HG03060 (cell line): ENCODE results near the gene SERPINB6.
"Not testable (repeated sequence)": the region's sequence is repeated elsewhere in the genome, so short reads cannot be mapped to it uniquely, and the experiment has no call there.

ENCODE experiments used
- ATAC-seq: cut with Tn5 transposase; IDR thresholded peaks from one replicate; pipeline ENCODE4 v1.9.1; 2021; ENCODE audit warnings: low read depth, moderate number of reproducible peaks; ENCODE audit not compliant: unreplicated experiment

Gene SERPINB6

GRCh38 chr6:2959909-2960719, 11.3 kb downstream of the SERPINB6 start:
- ATAC-seq = no peak

- ATAC-seq = no peak
Measured at GRCh38 chr6:2958776-2959175, 12.6 kb downstream of the SERPINB6 start.

GRCh38 chr6:2958331-2958711, 13.0 kb downstream of the SERPINB6 start:
- ATAC-seq = no peak

- ATAC-seq = no peak
Measured at GRCh38 chr6:2957696-2958330, 13.6 kb downstream of the SERPINB6 start.

GRCh38 chr6:2956930-2957685, 14.3 kb downstream of the SERPINB6 start:
- ATAC-seq = no peak

- ATAC-seq = no peak
Measured at GRCh38 chr6:2953098-2953497, 18.3 kb downstream of the SERPINB6 start.

GRCh38 chr6:2952557-2953095, 18.7 kb downstream of the SERPINB6 start:
- ATAC-seq = no peak

- ATAC-seq = no peak
Measured at GRCh38 chr6:2951728-2952127, 19.6 kb downstream of the SERPINB6 start.

- ATAC-seq = no peak
Measured at GRCh38 chr6:2950713-2951112, 20.7 kb downstream of the SERPINB6 start.

GRCh38 chr6:2949536-2950083, 21.8 kb downstream of the SERPINB6 start:
- no peak for ATAC-seq

GRCh38 chr6:2949121-2949520, 22.2 kb downstream of the SERPINB6 start:
- no peak for ATAC-seq

- ATAC-seq = no peak
Measured at GRCh38 chr6:2948228-2949025, 22.9 kb downstream of the SERPINB6 start.

GRCh38 chr6:2947445-2947844, 23.9 kb downstream of the SERPINB6 start:
- ATAC-seq = no peak

GRCh38 chr6:2945153-2945452, 26.3 kb downstream of the SERPINB6 start:
- no peak for ATAC-seq

- no peak for ATAC-seq
Measured at GRCh38 chr6:2944405-2945152, 26.8 kb downstream of the SERPINB6 start.

GRCh38 chr6:2943564-2943955, 27.8 kb downstream of the SERPINB6 start:
- ATAC-seq = no peak

- no peak for ATAC-seq
Measured at GRCh38 chr6:2942914-2943563, 28.3 kb downstream of the SERPINB6 start.

GRCh38 chr6:2942116-2942515, 29.3 kb downstream of the SERPINB6 start:
- not testable (repeated sequence) for ATAC-seq

- ATAC-seq = no peak
Measured at GRCh38 chr6:2940851-2941250, 30.5 kb downstream of the SERPINB6 start.
